KOPT-K1 (cell line): ENCODE data around the gene MAD2L1BP.
"Not testable (repeated sequence)": the region's sequence is repeated elsewhere in the genome, so short reads cannot be mapped to it uniquely, and the experiment has no call there.

Experiments used
- H3K27ac ChIP-seq: fragments of 200-600 bp; sonication (generic); 2 replicates; pipeline ENCODE4 v1.5.1; 2016; ENCODE audit warnings: antibody characterized with exemption, mild to moderate bottlenecking, low read depth, low read length; ENCODE audit not compliant: poor library complexity, severe bottlenecking
- H3K36me3 ChIP-seq: fragments of 200-600 bp; sonication (generic); 2 replicates; pipeline ENCODE4 v1.5.1; 2017; ENCODE audit warnings: antibody characterized with exemption, mild to moderate bottlenecking, low read length, moderate library complexity; ENCODE audit not compliant: insufficient read depth
- H3K9me3 ChIP-seq: fragments of 200-600 bp; sonication (generic); 2 replicates; pipeline ENCODE4 v1.5.1; 2017; ENCODE audit warnings: antibody characterized with exemption, low read length, mild to moderate bottlenecking; ENCODE audit not compliant: insufficient read depth, poor library complexity, severe bottlenecking

The MAD2L1BP gene

GRCh38 chr6:43635387-43636307 is at the start of gene MAD2L1BP:
Gene MAD2L1BP, plus strand, starts transcription at chr6:43635840. Its CDS starts 36 bp downstream, at chr6:43635876.
- Histone ChIP-seq H3K36me3 (peaks cover 34% of the 10 kb centered on the region), H3K9me3 (no peaks in the 10 kb centered on the region), H3K27ac (peak within 1 kb of the TSS; percentile 95)

GRCh38 chr6:43588194-43588593 is 47.4 kb upstream of the MAD2L1BP start:
- H3K36me3 ChIP-seq, result peaks cover 100% of the 10 kb centered on the region

GRCh38 chr6:43589564-43589963 is 46.1 kb upstream of the MAD2L1BP start:
- H3K36me3 ChIP-seq, result peaks cover 99% of the 10 kb centered on the region
- not testable (repeated sequence) for H3K9me3 ChIP-seq, H3K27ac ChIP-seq

More at GRCh38 chr6:43588194-43588593, 47.4 kb upstream of the MAD2L1BP start:
- Histone ChIP-seq H3K27ac (no peak overlapping the region), H3K9me3 (no peaks in the 10 kb centered on the region)

- Histone ChIP-seq H3K27ac (no peak overlapping the region), H3K36me3 (peaks cover 93% of the 10 kb centered on the region), H3K9me3 (no peaks in the 10 kb centered on the region)
Measured at GRCh38 chr6:43593938-43594337, 41.7 kb upstream of the MAD2L1BP start.

GRCh38 chr6:43600595-43600994 is 35.0 kb upstream of the MAD2L1BP start:
- peaks cover 97% of the 10 kb centered on the region for H3K36me3 ChIP-seq
- no peak overlapping the region for H3K27ac ChIP-seq
- H3K9me3 ChIP-seq, result no peaks in the 10 kb centered on the region

GRCh38 chr6:43604174-43604573 is 31.5 kb upstream of the MAD2L1BP start:
- H3K9me3 ChIP-seq, result no peaks in the 10 kb centered on the region
- no peak overlapping the region for H3K27ac ChIP-seq
- peaks cover 98% of the 10 kb centered on the region for H3K36me3 ChIP-seq

- H3K36me3 ChIP-seq, result peaks cover 99% of the 10 kb centered on the region
Measured at GRCh38 chr6:43606019-43606418, 29.6 kb upstream of the MAD2L1BP start.

GRCh38 chr6:43608310-43608763 is 27.3 kb upstream of the MAD2L1BP start:
- H3K9me3 ChIP-seq, result no peaks in the 10 kb centered on the region
- H3K27ac ChIP-seq, result no peak overlapping the region
- peaks cover 98% of the 10 kb centered on the region for H3K36me3 ChIP-seq

More at GRCh38 chr6:43606019-43606418, 29.6 kb upstream of the MAD2L1BP start:
- Histone ChIP-seq H3K9me3 (no peaks in the 10 kb centered on the region), H3K27ac (no peak overlapping the region)

GRCh38 chr6:43608807-43609206 is 26.8 kb upstream of the MAD2L1BP start:
- no peak overlapping the region for H3K27ac ChIP-seq
- peaks cover 98% of the 10 kb centered on the region for H3K36me3 ChIP-seq
- H3K9me3 ChIP-seq, result no peaks in the 10 kb centered on the region

- Histone ChIP-seq H3K9me3 (no peaks in the 10 kb centered on the region), H3K27ac (no peak overlapping the region), H3K36me3 (peaks cover 98% of the 10 kb centered on the region)
Measured at GRCh38 chr6:43609402-43609801, 26.2 kb upstream of the MAD2L1BP start.

GRCh38 chr6:43610431-43610830 is 25.2 kb upstream of the MAD2L1BP start:
- Histone ChIP-seq H3K27ac (no peak overlapping the region), H3K36me3 (peaks cover 98% of the 10 kb centered on the region), H3K9me3 (no peaks in the 10 kb centered on the region)

GRCh38 chr6:43613721-43614395 is 21.8 kb upstream of the MAD2L1BP start:
- Histone ChIP-seq H3K36me3 (peaks cover 85% of the 10 kb centered on the region), H3K27ac (no peak overlapping the region), H3K9me3 (no peaks in the 10 kb centered on the region)

- no peak overlapping the region for H3K27ac ChIP-seq
- peaks cover 85% of the 10 kb centered on the region for H3K36me3 ChIP-seq
- H3K9me3 ChIP-seq, result no peaks in the 10 kb centered on the region
Measured at GRCh38 chr6:43614396-43614730, 21.3 kb upstream of the MAD2L1BP start.

GRCh38 chr6:43616725-43617472 is 18.7 kb upstream of the MAD2L1BP start:
- Histone ChIP-seq H3K36me3 (peaks cover 85% of the 10 kb centered on the region), H3K9me3 (no peaks in the 10 kb centered on the region), H3K27ac (no peak overlapping the region)
